MM.1S (cell line): Measurements from ENCODE around the gene CFAP206.
A peak's percentile ranks its signal among the peaks of the same experiment; 100 is the strongest.

ENCODE experiments used
- DNase-seq: peaks from one replicate; pipeline ENCODE4 v3.0.0-alpha.2; 2015
- H2AFZ ChIP-seq: fragments of 300-600 bp; sonication (generic); 2 replicates; pipeline ENCODE4 v1.6.0; 2016; ENCODE audit warnings: antibody characterized with exemption, low read length
- H3F3A ChIP-seq: fragments of 300-600 bp; sonication (generic); 2 replicates; pipeline ENCODE4 v1.6.1; 2016; ENCODE audit warnings: mild to moderate bottlenecking, antibody characterized with exemption, low read length, moderate library complexity, mixed read lengths; ENCODE audit not compliant: insufficient read depth
- H3K27ac ChIP-seq: fragments of 300-600 bp; sonication (generic); 2 replicates; pipeline ENCODE4 v1.5.1; 2016; ENCODE audit warnings: mild to moderate bottlenecking, low read length
- H3K27me3 ChIP-seq: fragments of 300-600 bp; sonication (generic); replicated peaks from 2 replicates; pipeline ENCODE4 v1.6.0; 2016; ENCODE audit warnings: low read length; ENCODE audit not compliant: insufficient read depth
- H3K36me3 ChIP-seq: fragments of 300-600 bp; sonication (generic); replicated peaks from 2 replicates; pipeline ENCODE4 v1.6.1; 2016; ENCODE audit warnings: mild to moderate bottlenecking, low read length, mixed read lengths; ENCODE audit not compliant: insufficient read depth
- H3K4me1 ChIP-seq: fragments of 300-600 bp; sonication (generic); 2 replicates; pipeline ENCODE4 v1.6.1; 2016; ENCODE audit warnings: low read length, mixed read lengths
- H3K4me2 ChIP-seq: fragments of 300-600 bp; sonication (generic); 2 replicates; pipeline ENCODE4 v1.6.0; 2016; ENCODE audit warnings: low read depth, low read length
- H3K4me3 ChIP-seq: fragments of 300-600 bp; sonication (generic); 2 replicates; pipeline ENCODE4 v1.5.1; 2016; ENCODE audit warnings: low read length, mixed read lengths
- H3K79me2 ChIP-seq: fragments of 300-600 bp; sonication (generic); 2 replicates; pipeline ENCODE4 v1.6.1; 2016; ENCODE audit warnings: mixed run types, low read length, mixed read lengths
- H3K9ac ChIP-seq: fragments of 300-600 bp; sonication (generic); 2 replicates; pipeline ENCODE4 v1.6.1; 2016; ENCODE audit warnings: low read length, mixed read lengths
- H3K9me2 ChIP-seq: fragments of 300-600 bp; sonication (generic); replicated peaks from 2 replicates; pipeline ENCODE4 v1.6.1; 2016; ENCODE audit warnings: mild to moderate bottlenecking, low read length, mixed read lengths; ENCODE audit not compliant: insufficient read depth
- H3K9me3 ChIP-seq: fragments of 300-600 bp; sonication (generic); replicated peaks from 2 replicates; pipeline ENCODE4 v1.6.1; 2016; ENCODE audit warnings: mild to moderate bottlenecking, low read length, mixed read lengths; ENCODE audit not compliant: insufficient read depth
- H4K20me1 ChIP-seq: fragments of 300-600 bp; sonication (generic); 2 replicates; pipeline ENCODE4 v1.6.1; 2016; ENCODE audit warnings: mild to moderate bottlenecking, low read length, moderate library complexity, mixed read lengths; ENCODE audit not compliant: insufficient read depth
- CTCF ChIP-seq: fragments of 300-600 bp; sonication (generic); IDR thresholded peaks from 2 replicates; pipeline ENCODE4 v1.5.1; 2016; ENCODE audit warnings: antibody characterized with exemption, low read length, mixed read lengths
- EZH2 ChIP-seq: fragments of 300-600 bp; sonication (generic); optimal IDR thresholded peaks from 2 replicates; pipeline ENCODE3; 2017; ENCODE audit warnings: low read depth, mild to moderate bottlenecking, antibody characterized with exemption, low read length, mixed read lengths
- EZH2phosphoT487 ChIP-seq: fragments of 300-600 bp; sonication (generic); IDR thresholded peaks from 2 replicates; pipeline ENCODE4 v1.6.1; 2018; ENCODE audit warnings: antibody characterized with exemption, low read length

Gene CFAP206

GRCh38 chr6:87393026-87393622, 14.6 kb upstream of the CFAP206 start:
- Histone ChIP-seq H3K4me3 (no peak overlapping the region), H3K9me2 (no peaks in the 10 kb centered on the region), H3K9me3 (no peaks in the 10 kb centered on the region), H3F3A (no peaks in the 10 kb centered on the region), H2AFZ (no peak overlapping the region), H4K20me1 (no peaks in the 10 kb centered on the region), H3K27ac (no peak overlapping the region), H3K9ac (no peak overlapping the region), H3K4me1 (no peaks in the 10 kb centered on the region), H3K36me3 (no peaks in the 10 kb centered on the region), H3K4me2 (no peak overlapping the region), H3K27me3 (no peaks in the 10 kb centered on the region), H3K79me2 (no peaks in the 10 kb centered on the region)
- TF ChIP-seq EZH2phosphoT487 (no peak), CTCF (peak; percentile 74), EZH2 (no peak)
- peak; percentile 71 for DNase-seq

GRCh38 chr6:87395431-87395830, 12.3 kb upstream of the CFAP206 start:
- TF ChIP-seq EZH2phosphoT487 (no peak), CTCF (no peak), EZH2 (no peak)
- H2AFZ ChIP-seq = no peak overlapping the region
- H3F3A ChIP-seq = no peaks in the 10 kb centered on the region
- no peaks in the 10 kb centered on the region for H3K9me3 ChIP-seq
- H3K27ac ChIP-seq = no peak overlapping the region
- DNase-seq = no peak
- no peak overlapping the region for H3K4me2 ChIP-seq
- no peak overlapping the region for H3K9ac ChIP-seq
- no peaks in the 10 kb centered on the region for H3K9me2 ChIP-seq
- no peaks in the 10 kb centered on the region for H3K4me1 ChIP-seq
- no peaks in the 10 kb centered on the region for H4K20me1 ChIP-seq
- H3K79me2 ChIP-seq = no peaks in the 10 kb centered on the region
- no peaks in the 10 kb centered on the region for H3K27me3 ChIP-seq
- H3K36me3 ChIP-seq = no peaks in the 10 kb centered on the region
- no peak overlapping the region for H3K4me3 ChIP-seq

- Histone ChIP-seq H4K20me1 (no peaks in the 10 kb centered on the region), H3K9me2 (no peaks in the 10 kb centered on the region), H3K4me2 (no peak overlapping the region), H3K9ac (no peak overlapping the region), H3K79me2 (no peaks in the 10 kb centered on the region), H3K36me3 (no peaks in the 10 kb centered on the region), H3K4me3 (no peak overlapping the region), H3F3A (no peaks in the 10 kb centered on the region), H3K4me1 (no peaks in the 10 kb centered on the region), H3K9me3 (no peaks in the 10 kb centered on the region), H3K27ac (no peak overlapping the region), H3K27me3 (no peaks in the 10 kb centered on the region), H2AFZ (no peak overlapping the region)
- no peak for DNase-seq
- no peak for TF ChIP-seq CTCF
Measured at GRCh38 chr6:87396595-87397392, 11.0 kb upstream of the CFAP206 start.
